HG03108 (cell line): ENCODE results near the gene CALHM5.
"Not testable (repeated sequence)": the region's sequence is repeated elsewhere in the genome, so short reads cannot be mapped to it uniquely, and the experiment has no call there.

Experiments used
- ATAC-seq: cut with Tn5 transposase; IDR thresholded peaks from one replicate; pipeline ENCODE4 v1.9.1; 2021; ENCODE audit warnings: moderate library complexity; ENCODE audit not compliant: unreplicated experiment

CALHM5 gene

GRCh38 chr6:116511424-116512110 lies at the start of gene CALHM5:
Gene CALHM5, plus strand, starts transcription at chr6:116511639. Its CDS starts 58 bp downstream, at chr6:116511697.
- no peak for ATAC-seq

- peak; percentile 82 for ATAC-seq
Observed at GRCh38 chr6:116461932-116462885, 49.2 kb upstream of the CALHM5 start.

GRCh38 chr6:116463301-116463700 lies 48.1 kb upstream of the CALHM5 start:
- no peak for ATAC-seq

GRCh38 chr6:116465246-116465645 lies 46.2 kb upstream of the CALHM5 start:
- ATAC-seq: no peak

GRCh38 chr6:116467096-116467495 lies 44.3 kb upstream of the CALHM5 start:
- ATAC-seq: no peak

GRCh38 chr6:116467514-116467913 lies 43.9 kb upstream of the CALHM5 start:
- no peak for ATAC-seq

- no peak for ATAC-seq
Observed at GRCh38 chr6:116468293-116468692, 43.1 kb upstream of the CALHM5 start.

GRCh38 chr6:116471531-116471930 lies 39.9 kb upstream of the CALHM5 start:
- no peak for ATAC-seq

- no peak for ATAC-seq
Observed at GRCh38 chr6:116472706-116473105, 38.7 kb upstream of the CALHM5 start.

- no peak for ATAC-seq
Observed at GRCh38 chr6:116475141-116475540, 36.3 kb upstream of the CALHM5 start.

GRCh38 chr6:116476002-116476678 lies 35.3 kb upstream of the CALHM5 start:
- peak; percentile 100 for ATAC-seq

- no peak for ATAC-seq
Observed at GRCh38 chr6:116482780-116483179, 28.7 kb upstream of the CALHM5 start.

GRCh38 chr6:116483616-116484015 lies 27.8 kb upstream of the CALHM5 start:
- ATAC-seq: no peak

- ATAC-seq: no peak
Observed at GRCh38 chr6:116485559-116486184, 25.8 kb upstream of the CALHM5 start.

- no peak for ATAC-seq
Observed at GRCh38 chr6:116491610-116492330, 19.7 kb upstream of the CALHM5 start.

GRCh38 chr6:116492331-116493067 lies 18.9 kb upstream of the CALHM5 start:
- ATAC-seq: no peak

- not testable (repeated sequence) for ATAC-seq
Observed at GRCh38 chr6:116495161-116495560, 16.3 kb upstream of the CALHM5 start.

- no peak for ATAC-seq
Observed at GRCh38 chr6:116497113-116497676, 14.2 kb upstream of the CALHM5 start.

GRCh38 chr6:116500969-116501433 lies 10.4 kb upstream of the CALHM5 start:
- no peak for ATAC-seq
